Glutamatergic neuron (in vitro differentiated cells): Measurements from ENCODE around the gene IGLL5. TPM values are rescaled to one million over a fixed set of nuclear protein-coding genes. Genes with fewer than 3 reads are reported as not detected.

Experiments used
- DNase-seq: peaks from one replicate; pipeline ENCODE4 v3.0.0; 2022
- H3K27ac Mint-ChIP-seq: one replicate; pipeline ENCODE4 v1.8.0; 2020; ENCODE audit warnings: mild to moderate bottlenecking, mixed read lengths, inconsistent platforms; ENCODE audit not compliant: unreplicated experiment
- H3K27me3 Mint-ChIP-seq: one replicate; pipeline ENCODE4 v1.8.0; 2020; ENCODE audit warnings: mild to moderate bottlenecking, moderate library complexity, mixed read lengths, inconsistent platforms; ENCODE audit not compliant: unreplicated experiment
- H3K36me3 Mint-ChIP-seq: one replicate; pipeline ENCODE4 v1.8.0; 2020; ENCODE audit warnings: mild to moderate bottlenecking, mixed read lengths, inconsistent platforms; ENCODE audit not compliant: unreplicated experiment
- H3K4me1 Mint-ChIP-seq: one replicate; pipeline ENCODE4 v1.8.0; 2020; ENCODE audit warnings: mild to moderate bottlenecking, low read depth, mixed read lengths, inconsistent platforms; ENCODE audit not compliant: unreplicated experiment
- H3K4me3 Mint-ChIP-seq: one replicate; pipeline ENCODE4 v1.8.0; 2020; ENCODE audit warnings: mild to moderate bottlenecking, mixed read lengths, inconsistent platforms; ENCODE audit not compliant: unreplicated experiment
- H3K9me3 Mint-ChIP-seq: one replicate; pipeline ENCODE4 v1.8.0; 2020; ENCODE audit warnings: mild to moderate bottlenecking, moderate library complexity, mixed read lengths, inconsistent platforms; ENCODE audit not compliant: unreplicated experiment
- total RNA-seq: library from RNA; stranded (reverse); fragmentation: NEBNext Ultra II Directional; extraction: Animal tissue kit (Norgen Biotek cat#: 25700); gene quantifications from one replicate; pipeline ENCODE4 v1.2.1, GENCODE V29; 2021; ENCODE audit not compliant: unreplicated experiment
- TF ChIP-seq, protein P1 (sequence below): fragments of 200-600 bp; sonication (generic); IDR thresholded peaks from one replicate; pipeline ENCODE4 v1.5.0; 2021; ENCODE audit not compliant: partially characterized antibody, unreplicated experiment

The IGLL5 gene
- total RNA-seq, 1 donor from 2014 or later, result not detected

DNA sequence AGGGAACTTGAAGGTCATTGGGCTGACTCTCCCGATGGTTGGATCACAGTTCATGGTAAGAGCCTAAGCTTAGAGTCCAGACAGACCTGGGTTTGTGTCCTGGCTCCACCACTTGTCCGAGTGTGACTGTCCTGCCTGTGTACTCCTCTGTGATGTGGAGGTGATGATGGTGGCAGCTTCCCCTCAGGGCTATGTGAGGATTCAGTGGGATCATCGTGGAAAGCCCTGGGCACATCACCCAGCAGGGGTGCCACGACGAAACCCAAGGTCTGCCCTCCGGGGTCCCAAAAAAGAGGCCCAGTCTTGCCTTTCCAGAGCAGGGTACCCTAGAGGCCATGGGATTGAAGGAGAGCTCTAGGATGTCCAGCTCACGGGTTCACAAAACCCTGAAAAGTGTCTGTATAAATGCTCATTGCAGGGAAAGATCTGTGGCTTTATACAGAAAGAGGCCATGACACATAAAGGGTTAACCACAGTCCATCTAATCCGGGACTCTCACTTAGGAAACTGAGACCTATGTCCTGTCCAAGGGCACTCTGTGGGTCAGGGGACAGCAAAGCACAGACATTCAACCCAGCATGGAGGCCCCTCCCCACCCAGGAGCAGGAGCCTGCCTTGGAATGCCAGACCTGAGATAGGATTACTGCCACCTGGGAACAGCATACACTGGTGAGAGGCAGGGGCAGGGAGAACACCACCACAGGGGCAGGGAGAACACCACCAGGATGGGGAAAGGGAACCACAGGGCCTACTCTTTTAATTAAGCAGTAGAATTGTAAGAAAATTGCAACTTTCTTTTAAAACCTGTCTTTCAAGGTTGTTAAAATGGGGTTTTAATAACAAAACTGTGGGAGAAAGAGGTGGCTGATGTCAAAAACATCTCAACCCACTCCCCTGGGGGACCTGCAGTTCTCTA is 51.3 kb downstream of the IGLL5 start:
- TF ChIP-seq, protein P1, sequence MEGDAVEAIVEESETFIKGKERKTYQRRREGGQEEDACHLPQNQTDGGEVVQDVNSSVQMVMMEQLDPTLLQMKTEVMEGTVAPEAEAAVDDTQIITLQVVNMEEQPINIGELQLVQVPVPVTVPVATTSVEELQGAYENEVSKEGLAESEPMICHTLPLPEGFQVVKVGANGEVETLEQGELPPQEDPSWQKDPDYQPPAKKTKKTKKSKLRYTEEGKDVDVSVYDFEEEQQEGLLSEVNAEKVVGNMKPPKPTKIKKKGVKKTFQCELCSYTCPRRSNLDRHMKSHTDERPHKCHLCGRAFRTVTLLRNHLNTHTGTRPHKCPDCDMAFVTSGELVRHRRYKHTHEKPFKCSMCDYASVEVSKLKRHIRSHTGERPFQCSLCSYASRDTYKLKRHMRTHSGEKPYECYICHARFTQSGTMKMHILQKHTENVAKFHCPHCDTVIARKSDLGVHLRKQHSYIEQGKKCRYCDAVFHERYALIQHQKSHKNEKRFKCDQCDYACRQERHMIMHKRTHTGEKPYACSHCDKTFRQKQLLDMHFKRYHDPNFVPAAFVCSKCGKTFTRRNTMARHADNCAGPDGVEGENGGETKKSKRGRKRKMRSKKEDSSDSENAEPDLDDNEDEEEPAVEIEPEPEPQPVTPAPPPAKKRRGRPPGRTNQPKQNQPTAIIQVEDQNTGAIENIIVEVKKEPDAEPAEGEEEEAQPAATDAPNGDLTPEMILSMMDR, result no peak
- DNase-seq, result no peak
- Mint-ChIP-seq H3K9me3 (no peaks in the 10 kb centered on the region), H3K4me3 (no peak overlapping the region), H3K36me3 (no peaks in the 10 kb centered on the region), H3K27me3 (peaks cover 7% of the 10 kb centered on the region), H3K4me1 (no peaks in the 10 kb centered on the region), H3K27ac (no peak overlapping the region)

DNA sequence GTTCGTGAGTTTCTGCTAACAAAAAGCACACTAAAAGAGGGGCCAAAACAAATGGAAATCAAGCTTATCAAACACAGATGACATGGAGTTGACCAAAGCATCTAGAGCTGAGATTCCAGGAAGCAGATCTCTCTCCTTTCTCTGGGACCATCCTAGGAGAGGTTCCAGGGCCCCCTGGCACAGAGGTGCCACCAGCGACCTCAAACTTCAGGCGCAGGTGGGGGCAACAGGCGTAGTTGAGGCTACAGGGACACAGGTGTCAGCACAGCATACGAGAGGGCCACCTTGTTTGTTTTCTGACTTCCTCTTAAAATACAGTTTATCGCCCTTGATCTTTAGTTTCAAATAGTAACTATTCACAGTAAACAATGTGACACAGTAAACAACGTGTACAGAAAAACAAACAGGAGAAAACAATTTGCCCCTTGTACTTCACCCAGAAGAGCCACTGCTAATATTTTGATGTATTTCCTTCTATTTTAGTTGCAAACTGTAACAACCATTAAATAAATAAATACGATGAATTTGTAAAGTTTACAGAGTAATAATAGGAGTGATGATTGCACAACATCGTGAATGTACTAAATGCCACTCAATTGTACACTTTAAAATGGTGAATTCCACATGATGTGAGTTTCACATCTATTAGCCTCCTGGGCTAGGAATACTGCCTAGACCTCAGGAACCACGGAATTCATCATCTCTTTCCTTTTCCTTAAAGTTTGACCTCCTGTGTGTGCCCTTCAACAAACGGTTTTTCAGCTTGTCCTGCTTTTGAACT is 52.2 kb downstream of the IGLL5 start:
- H3K4me3 Mint-ChIP-seq, result no peak overlapping the region
- DNase-seq, result peak; percentile 6
- H3K36me3 Mint-ChIP-seq, result no peaks in the 10 kb centered on the region
- no peaks in the 10 kb centered on the region for H3K9me3 Mint-ChIP-seq
- TF ChIP-seq, protein P1, result no peak
- no peak overlapping the region for H3K27ac Mint-ChIP-seq
- no peaks in the 10 kb centered on the region for H3K4me1 Mint-ChIP-seq
- peaks cover 7% of the 10 kb centered on the region for H3K27me3 Mint-ChIP-seq

DNA sequence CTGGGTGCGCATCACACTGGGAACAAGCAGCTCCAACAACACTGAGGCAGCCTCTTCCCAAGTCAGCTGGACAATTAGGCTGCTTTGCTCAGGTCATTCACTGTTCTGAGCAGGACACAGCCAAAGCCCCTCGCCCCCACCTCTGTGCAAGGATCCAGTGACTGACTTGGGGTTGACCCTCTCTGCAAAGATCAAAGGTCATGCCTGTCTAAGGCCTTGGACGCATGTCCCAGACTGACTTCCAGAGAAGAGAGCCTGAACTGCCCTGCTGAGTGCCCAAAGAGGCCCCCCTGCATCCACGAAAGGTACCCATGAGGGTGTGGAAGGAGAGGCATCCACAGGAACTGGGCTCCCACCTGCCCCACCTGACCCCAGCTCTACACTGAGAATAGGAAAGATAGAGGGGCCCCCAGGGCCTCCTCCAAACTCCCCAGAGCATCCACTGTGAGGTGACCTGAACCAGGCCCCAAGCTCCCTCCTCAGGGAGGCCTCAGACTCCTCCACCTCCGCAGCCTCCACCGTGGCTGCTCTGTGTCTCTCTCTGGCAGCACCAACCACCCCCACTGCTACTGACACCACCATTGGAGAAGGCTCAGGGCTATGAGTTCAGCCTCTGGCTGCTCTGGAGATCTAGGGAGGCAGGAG is 53.5 kb downstream of the IGLL5 start:
- H3K9me3 Mint-ChIP-seq, result no peaks in the 10 kb centered on the region
- H3K27me3 Mint-ChIP-seq, result peaks cover 7% of the 10 kb centered on the region
- no peak overlapping the region for H3K27ac Mint-ChIP-seq
- H3K4me1 Mint-ChIP-seq, result no peaks in the 10 kb centered on the region
- no peaks in the 10 kb centered on the region for H3K36me3 Mint-ChIP-seq
- no peak overlapping the region for H3K4me3 Mint-ChIP-seq
- TF ChIP-seq, protein P1, result no peak
- DNase-seq, result no peak

GRCh38 chr22:22941831-22942510 is 54.4 kb downstream of the IGLL5 start:
- Mint-ChIP-seq H3K9me3 (no peaks in the 10 kb centered on the region), H3K4me1 (no peaks in the 10 kb centered on the region), H3K4me3 (no peak overlapping the region), H3K36me3 (no peaks in the 10 kb centered on the region), H3K27me3 (peaks cover 7% of the 10 kb centered on the region), H3K27ac (no peak overlapping the region)
- TF ChIP-seq, protein P1, result no peak
- DNase-seq, result no peak
